HFF-Myc (cell line): Measurements from ENCODE around the gene SETD4.

Source experiments
- DNase-seq: peaks from one replicate; pipeline ENCODE4 v3.0.0-alpha.2; 2011; ENCODE audit warnings: low read depth; ENCODE audit errors: extremely low read depth
- H3K4me3 ChIP-seq: replicated peaks from 2 replicates; pipeline ENCODE4 v1.5.1; 2011; ENCODE audit warnings: low read depth, mild to moderate bottlenecking, control low read depth, low read length
- CTCF ChIP-seq: IDR thresholded peaks from 2 replicates; pipeline ENCODE4 v1.5.1; 2012; ENCODE audit warnings: mild to moderate bottlenecking, low read depth, low read length, control low read depth; ENCODE audit errors: missing control alignments

Gene SETD4

GRCh38 chr21:36099000-36099399 is 38.7 kb upstream of the SETD4 start:
- H3K4me3 ChIP-seq: no peak overlapping the region
- no peak for DNase-seq
- no peak for TF ChIP-seq CTCF

DNA sequence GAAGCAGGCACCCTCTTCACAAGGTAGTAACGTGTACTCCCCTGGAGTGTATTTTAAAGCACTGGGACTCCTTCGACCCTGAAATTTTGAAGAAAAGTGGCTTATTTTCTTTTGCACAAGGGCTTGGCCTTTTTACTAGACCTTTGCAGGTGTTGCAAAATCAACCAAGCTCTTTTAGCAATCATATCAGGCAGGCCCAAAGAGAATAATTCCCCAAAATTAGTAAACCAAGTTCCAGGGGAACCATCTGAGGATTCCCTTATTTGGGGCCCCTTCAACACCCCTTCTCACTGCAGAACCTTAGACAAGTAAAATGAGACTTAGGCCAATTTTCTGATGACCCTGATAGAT is 37.8 kb upstream of the SETD4 start:
- no peak for TF ChIP-seq CTCF
- DNase-seq: no peak
- H3K4me3 ChIP-seq: no peak overlapping the region

- H3K4me3 ChIP-seq: no peak overlapping the region
- no peak for DNase-seq
- TF ChIP-seq CTCF: no peak
Observed at GRCh38 chr21:36097427-36098181, 37.3 kb upstream of the SETD4 start.

DNA sequence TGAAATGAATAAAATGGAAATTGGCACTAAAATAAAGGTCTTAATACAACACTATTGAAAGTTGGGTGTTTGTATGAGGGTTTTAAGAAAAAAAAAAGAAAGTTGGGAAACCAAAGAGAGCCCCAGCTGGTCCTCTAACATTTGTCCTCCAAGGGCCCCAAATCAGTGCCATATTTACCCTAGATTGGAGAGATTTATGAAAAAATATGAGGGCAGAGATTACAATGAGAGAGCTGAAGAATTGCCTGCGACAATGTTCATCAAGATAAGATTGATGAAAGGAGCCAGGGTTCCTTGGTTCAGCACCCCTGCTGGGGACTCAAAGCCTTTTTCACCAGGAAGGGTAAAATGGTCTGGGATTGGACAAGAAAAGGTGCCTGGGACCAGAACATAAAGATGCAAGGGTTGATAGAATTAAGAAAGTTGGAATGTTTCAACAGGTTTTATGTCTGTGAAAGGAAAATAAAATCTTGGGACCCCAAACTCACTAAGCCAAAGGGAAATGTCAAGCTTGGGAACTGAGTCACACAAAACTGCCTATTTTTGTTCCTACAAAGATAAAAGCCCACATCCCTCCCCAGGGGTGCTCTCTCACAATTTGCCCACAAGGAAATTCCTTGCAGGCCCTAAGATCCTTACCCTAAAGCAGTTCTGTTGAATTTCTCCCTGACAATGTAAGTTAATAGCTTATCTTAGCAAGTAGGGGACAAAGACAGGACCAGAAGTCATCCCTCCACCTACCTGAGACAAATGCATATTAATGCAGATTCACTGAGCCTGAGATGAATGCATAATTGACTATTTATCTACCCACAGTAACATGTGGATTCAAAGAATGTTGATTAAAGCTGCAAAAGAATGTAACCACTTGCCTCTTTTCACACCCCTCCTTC is 36.3 kb upstream of the SETD4 start:
- no peak for TF ChIP-seq CTCF
- H3K4me3 ChIP-seq: no peak overlapping the region
- DNase-seq: no peak

DNA sequence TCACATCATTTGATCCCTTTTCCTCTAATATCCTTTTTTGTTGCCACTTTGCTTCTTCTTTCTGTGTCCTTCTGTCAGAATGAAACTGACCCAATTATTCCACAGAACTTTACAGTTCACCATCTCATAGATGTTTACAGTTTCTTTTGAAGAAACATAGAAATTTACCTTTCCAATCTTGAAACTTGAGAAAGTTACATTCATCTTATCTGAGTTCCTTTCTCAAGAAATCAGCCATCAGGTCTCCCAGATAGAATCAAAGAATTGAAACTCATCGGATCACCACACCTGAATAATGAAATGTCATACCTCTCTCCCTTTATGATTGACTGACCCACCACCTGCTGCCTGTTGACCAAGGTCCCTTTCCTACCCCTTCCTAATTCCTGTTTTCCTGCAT is 33.2 kb upstream of the SETD4 start:
- no peak for TF ChIP-seq CTCF
- H3K4me3 ChIP-seq: no peak overlapping the region
- no peak for DNase-seq

DNA sequence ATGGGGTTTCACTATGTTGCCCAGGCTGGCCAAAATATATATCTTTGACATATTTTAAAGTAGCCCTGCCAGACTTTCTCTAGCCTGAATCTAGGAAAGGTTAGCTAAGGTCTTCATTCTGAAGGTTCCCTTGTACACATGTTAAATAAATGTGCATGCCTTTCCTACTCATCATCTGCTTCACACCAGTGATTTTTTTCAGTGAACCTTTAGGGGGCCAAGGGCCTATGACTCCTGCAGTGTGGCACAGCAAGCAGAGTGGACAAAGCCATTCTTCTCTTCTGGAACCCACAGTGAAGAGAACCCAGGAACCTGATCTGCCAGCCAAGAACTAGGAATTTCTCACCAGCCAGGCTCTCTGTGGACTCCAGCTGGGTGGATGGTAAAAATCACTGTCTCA is 32.4 kb upstream of the SETD4 start:
- no peak for DNase-seq
- no peak overlapping the region for H3K4me3 ChIP-seq
- no peak for TF ChIP-seq CTCF
